NCI-H82 treated with DMSO at 0.1 percent for 48 hours (cell line): ENCODE results near the gene JUND.
"Not testable (repeated sequence)": the region's sequence is repeated elsewhere in the genome, so short reads cannot be mapped to it uniquely, and the experiment has no call there.

Source experiments
- DNase-seq: peaks from one replicate; lab custom pipeline; 2025; ENCODE audit not compliant: unreplicated experiment; lab: John Stamatoyannopoulos, UW

JUND gene

DNA sequence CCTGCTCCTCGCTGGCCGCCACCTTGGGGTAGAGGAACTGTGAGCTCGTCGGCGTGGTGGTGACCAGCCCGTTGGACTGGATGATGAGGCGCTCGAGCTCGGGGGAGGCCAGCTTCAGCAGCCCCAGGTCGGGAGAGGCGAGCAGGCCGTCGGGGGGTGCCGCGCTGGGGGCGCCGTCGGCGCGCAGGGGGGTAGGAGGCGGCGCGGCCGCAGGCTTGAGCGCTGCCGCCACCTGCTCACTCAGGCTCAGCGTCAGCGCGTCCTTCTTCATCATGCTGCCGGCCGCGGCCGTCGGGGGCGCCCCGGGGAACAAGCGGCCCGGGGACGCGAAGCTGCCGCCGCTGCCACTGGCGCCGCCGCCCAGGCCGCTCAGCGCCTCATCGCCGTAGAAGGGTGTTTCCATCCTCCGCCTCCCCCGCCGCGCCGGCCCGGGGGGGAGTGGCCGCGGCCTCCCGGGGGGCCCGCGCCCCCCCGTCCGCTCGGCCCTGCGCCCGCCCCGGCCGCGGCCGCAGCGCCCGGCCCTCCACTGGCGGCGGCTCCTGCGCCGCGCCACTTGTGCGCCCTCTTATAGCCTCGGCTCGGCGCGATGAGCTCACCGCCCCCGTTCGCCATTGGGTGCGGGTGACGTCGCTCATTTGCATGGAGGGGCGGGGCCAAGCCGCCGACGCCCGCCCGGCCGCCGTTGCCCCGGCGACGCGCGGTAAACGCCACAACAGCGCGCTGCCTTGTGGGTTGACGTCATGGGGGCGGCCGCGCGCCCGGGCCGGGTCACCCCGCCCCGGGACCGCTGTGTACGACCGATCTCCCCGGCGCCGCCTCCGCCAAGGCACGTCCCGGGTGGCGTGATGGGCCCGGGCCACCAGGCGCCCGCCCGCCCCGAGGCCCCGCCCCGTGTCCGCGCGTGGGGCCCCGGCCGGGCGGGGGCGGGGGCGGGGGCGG is at the start of gene JUND:
JUND (minus strand) TSS at position 541 of the 939 bp plus-strand sequence; CDS start at position 403, 138 bp downstream.
- DNase-seq = peak; percentile 99

DNA sequence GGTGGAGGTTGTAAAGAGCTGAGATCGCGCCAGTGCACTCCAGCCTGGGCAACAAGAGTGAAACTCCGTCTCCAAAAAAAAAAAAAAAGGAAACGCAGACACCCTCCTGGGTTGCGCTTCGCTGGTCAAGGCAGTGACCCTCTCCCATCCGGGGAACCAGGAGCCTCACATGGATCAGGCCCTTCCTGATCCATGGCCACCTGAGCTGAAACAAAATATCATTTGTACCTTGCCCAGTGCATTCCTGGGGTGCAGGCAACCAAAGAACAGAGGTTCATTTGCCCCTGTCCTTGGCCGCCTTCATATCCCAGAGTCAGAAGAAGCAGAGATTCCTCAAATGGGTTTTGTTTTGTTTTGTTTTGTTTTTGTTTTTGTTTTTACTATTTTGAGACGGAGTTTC is 49.4 kb upstream of the JUND start:
- no peak for DNase-seq

DNA sequence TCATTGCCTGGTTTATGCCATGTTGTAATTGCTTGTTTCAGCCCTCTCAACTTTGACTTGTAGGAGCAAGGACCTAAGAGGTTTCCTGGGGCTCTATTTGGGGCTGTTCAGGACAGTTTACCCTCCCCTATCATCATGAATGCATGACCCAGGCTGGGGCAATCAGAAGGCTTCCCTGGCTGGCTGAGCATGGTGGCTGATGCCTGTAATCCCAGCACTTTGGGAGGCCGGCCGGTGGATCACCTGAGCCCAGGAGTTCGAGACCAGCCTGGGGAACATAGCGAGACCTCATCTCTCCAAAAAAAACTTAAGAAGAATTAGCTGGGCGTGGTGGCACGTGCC is 47.6 kb upstream of the JUND start:
- no peak for DNase-seq

DNA sequence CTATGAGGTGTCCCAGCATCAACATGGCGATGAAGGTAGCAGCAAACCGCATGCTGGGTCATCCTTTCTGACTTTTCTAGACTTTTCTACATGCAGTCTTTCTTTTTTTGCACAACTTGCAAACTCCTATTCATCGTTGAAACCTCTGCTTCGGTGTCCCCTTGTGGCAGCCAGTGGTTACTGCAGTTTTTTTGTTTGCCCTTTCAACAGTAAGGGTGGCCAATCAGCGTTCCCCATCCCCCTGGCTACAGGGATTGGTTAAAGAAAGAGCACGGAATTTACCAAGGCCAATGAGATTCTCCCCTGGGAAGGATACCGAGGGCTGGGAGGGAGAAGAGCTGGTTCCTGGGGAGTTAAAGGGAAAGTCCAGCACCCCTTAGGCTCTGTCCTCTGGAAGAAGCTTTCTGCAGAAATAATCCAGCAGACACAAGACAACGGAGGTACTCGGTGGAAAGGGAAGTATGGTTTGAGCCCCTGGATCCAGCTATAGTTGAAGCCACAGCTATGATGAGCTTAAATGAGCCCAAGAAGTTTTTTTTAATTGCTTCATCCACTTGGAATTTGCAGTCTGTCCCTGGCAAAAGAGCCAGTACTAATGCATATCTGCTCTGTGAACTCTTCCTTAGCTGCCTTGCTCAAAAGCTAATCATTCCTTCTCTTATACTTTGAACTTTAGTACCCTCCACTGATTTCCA is 47.1 kb upstream of the JUND start:
- DNase-seq = peak; percentile 100

DNA sequence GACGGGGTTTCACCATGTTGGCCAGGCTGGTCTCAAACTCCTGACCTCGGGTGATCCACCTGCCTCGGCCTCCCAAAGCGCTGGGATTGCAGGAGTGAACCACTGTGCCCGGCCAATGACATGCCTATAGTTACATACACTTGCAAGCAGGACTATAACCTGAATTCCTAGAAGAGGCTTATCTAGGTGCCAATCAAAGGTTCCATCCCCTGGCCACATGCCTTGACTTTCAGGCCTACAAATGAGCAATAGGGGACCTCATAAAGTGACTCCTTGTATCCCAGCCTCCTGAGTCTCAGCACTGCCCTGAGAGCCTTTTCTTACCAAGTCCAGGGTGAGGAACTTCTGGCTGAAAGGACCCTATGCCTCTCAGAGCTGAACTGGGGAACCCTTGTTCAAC is 45.4 kb upstream of the JUND start:
- DNase-seq = no peak

DNA sequence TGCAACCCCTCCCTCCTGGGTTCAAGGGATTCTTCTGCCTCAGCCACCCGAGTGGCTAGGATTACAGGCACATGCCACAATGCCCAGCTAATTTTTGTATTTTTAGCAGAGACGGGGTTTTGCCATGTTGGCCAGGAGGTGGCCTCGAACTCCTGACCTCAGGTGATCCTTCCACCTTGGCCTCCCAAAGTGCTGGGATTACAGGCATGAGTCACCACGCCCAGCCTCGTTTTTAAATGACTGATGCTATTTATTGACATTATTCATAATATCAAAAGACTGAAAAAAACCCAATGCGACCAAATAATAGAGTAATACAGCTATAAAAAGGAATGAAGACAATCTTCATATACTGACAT is 42.9 kb upstream of the JUND start:
- DNase-seq = not testable (repeated sequence)

DNA sequence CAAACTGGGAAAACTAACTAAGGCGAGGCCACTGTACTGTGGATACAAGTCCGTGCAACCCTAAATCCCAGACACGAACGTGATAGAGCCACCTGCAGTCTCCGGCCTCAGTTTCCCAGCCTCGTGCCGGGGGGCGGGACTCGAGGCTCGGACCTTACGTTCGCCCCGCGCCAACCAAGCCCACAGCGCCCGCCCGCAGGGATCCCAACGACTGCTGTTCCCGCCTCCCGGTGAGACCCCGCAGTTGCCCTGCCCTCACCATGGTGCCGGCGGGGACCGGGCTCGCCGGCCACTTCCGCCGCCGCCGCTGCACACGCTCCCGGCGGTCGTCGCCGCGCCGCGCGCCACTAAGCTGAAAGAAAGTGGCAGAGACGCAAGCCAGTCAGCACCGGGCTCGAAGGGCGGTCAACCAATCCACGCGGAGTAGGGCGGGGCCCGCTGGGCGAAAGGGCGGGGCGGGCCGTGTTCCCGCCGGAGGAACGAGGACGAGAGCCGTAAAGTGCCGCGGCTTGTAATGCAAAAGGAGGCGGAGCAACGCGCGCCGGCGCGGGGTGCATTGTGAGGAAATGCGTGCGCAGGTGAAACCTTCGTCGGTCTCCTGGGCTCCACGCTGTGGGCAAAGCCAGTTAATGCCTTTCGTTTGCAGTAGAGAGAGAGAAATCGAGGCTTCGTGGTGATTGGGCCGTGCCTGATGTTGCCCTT is 41.5 kb upstream of the JUND start, which contains the start of gene LSM4:
LSM4 (minus strand) TSS at position 318 of the 702 bp plus-strand sequence; CDS start at position 262, 56 bp downstream.
- DNase-seq = peak; percentile 98

DNA sequence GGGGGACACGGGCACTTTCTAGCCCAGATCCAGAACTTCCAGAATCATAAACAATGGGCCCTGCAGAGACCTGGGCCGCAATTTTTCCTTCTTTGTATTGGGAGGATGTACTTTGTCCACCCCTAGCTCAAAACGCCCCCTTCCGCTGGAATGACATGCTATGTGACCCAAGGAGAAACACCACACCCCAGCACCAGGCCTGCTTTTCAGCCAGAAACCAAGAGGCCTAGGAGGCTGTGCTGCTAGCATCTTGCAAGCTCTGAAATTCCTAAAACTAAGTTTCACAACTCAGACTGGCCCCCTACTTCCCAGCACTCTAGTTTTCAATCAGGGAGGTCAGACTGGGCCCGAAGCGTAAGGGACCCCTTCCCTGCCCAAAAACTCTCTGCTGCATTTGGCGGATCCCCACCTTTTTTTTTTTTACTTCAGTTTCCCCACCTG is 40.9 kb upstream of the JUND start:
- peak; percentile 20 for DNase-seq

DNA sequence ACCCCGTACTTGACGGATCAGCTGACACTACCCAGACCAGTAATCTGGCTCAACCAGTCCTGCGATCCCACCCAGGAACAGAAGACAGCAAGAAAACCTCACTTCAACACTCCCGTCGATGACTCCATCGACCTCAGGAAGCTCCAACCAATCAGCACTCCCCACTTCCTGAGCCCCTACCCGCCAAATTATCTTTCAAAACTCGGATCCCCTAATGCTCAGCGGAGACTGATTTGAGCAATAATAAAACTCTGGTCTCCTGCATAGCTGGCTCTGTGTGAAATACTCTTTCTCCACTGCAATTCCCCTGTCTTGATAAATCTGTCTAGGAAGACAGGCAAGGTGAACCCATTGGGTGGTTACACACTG is 40.3 kb upstream of the JUND start:
- no peak for DNase-seq

DNA sequence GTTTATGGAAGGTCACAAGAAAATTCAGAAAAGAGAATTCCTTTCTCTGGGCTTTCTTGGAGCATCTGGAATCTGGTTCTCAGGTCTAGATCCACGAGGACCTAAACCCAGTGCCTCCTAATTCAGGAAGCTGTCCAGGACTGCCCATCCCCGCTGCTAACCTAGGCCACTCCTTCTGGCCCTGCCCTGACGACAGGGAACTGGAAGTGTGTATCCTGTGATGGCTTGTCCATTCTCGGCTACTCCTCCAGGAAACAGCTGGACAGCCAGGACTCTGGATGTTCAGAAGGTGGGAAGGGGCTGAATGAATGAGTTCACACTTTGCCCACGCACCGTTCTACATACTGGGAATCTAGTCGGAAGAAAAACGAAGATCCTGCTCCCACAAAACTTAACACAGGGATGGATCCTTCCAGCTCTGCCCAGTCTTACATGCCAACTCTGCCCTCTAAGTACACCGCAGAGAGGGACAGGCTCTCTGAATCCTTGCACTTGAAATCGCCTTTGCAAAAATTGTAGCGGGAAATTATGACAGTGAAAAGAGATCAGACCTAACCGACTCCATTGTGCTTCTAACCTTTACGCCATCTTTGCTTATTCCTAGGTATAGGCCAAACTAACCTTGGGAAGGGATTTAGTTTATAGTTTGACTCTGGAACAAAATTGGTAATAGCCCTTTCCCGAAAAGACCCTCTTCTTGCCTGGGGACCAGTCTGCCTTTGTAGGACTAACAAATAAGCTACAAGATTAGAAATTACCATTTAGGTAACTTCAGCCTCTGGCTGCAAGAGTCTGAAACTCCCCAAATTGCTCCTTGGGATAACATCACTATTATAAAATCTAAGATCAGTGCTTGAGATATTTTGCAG is 39.7 kb upstream of the JUND start:
- no peak for DNase-seq

DNA sequence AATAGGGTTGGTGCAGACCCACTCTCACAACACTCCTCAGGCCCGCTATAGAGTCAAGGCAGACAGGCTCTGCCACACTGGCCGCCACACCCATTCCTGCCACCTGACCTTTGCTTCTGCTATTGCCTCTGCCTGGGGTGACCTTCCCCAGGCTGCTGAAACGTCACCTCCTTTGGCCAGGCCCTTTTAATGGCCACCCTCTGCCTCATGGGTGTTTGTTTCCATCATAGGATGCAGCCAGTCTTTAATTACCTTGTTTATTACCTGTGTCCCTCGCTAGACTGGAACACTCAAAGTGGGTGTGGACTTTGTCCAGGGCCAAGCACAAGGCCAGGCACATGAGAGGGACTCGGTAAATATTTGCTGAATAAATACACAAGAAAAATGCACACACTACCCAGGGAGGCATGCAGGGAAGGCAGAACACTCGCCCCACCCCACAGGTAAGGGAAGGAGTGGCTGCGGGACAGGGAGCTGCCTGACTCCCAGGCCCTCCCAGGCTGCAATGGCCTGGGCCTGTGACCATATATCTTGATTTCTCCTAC is 38.2 kb upstream of the JUND start:
- DNase-seq = no peak

DNA sequence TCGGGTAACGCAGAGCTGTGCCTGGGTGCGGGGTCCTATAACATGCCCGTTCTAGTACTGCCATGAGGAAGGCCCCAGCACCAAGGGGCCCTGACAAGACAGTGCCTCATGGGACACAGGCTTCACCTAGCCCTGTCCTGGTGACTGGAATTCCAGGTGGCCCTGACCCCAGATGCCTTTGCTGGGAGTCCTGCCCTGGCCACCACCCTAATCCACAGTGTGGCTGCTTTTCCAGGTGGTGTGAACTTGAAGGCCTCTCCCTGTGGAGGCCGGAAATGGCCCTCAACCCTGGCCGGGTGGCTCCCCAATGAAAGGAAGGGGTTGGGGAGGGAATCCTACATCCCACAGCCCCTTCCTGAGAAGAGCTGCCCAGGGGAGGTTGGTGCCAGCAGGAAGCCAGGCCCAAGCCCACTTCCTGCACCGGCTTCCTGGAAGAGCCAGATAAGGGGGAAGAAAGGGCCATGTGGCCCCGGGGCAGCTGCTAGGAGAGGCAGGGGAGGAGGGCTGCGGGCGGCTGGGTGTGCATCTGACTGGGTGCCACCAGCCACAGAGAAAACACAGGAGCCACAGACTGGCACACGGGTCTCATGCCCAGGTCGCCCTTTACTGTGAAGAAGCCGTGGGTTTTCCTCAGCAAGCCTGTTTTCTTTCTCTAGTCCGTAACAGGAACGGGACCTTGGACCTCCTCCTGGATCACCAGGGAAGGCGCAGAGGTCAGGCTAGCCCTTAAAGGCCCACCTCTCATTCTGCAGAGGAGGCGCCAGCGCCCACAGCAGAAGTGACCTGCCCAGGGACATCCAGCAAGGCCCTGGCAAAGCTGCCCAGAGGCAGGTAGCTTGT is 36.8 kb upstream of the JUND start:
- DNase-seq = no peak

DNA sequence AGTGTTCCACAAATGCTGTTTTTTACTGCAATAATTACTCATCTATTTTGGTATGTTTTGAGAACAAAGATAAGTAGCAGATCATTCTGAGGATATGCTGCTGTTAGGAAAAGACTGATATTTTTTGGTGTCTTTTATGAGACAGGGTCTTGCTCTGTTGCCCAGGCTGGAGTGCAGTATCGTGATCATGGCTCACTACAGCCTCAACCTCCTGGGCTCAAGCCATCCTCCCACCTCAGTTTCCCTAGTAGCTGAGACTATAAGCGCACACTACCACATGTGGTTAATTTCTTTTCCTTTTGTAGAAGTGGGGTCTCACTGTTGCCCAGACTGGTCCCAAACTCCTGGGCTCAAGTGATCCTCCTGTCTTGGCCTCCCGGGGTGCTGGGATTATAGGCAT is 32.0 kb upstream of the JUND start:
- no peak for DNase-seq

DNA sequence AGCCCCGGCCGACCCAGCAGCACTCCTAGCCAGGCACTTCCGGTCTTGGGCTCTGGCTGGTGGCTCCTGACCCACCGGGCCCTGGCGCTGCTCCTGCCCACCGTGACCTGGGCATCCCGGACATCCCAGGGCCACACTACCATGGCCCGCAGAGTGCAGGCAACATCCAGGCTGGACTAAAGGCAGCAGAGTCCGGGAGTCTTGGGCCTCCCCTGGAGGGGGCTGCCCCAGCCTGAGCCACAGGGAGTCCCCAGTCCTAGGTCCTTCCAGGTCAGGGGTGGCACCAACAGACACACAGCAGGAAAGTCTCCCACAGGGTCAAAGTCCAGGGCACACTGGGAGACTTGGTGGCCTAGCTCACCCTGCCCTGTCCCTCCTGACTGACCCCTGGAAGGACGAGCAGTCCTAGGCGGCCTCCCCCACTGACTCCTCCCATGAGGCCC is 30.7 kb upstream of the JUND start:
- DNase-seq = no peak

DNA sequence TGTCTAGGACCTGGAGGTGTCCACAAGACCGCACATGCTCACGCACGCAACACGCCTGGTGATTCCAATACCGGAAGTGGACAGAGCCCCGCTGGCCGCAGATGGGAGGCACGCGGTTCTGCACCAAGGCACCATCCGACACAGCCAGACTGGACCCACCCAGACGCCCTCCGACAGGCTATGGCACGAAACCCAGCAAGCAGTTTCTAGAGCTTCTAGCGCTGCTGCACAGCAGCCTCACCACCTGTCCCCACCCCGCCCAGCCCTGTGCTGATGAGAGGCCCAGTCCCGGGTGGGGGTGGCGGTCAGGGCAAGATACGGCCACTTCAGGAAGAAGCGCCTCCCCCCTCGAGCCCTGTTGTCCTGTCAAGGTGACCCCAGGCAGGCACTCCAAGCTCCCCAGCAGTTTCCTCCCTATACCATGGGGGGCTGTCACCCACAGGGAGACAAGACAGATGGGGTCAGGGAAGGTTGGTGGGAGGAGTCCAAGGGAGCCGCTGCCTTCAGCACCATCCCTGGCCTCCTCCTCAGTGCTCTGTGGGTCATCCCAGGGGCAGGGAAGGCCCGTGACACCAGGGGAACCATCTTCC is 30.2 kb upstream of the JUND start:
- no peak for DNase-seq

DNA sequence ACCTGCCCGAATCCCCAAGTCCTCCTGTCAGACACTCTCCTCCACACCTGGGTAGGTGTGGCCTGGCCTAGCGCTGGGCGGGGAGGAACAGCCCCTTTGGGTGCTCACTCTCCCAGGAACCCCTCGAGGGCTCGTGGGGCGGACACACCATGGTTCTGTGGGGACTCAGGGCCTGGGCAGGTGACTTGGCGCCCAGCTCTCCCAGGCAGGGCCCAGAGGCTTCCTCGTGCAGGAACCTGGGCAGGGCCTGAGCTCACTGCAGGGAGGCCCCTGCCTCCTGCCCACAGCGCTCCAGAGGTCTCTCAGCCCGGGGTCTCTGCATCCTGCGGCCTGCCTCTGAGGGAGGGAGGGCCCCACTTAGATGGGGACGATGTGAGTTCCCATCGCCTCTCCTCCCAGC is 29.5 kb upstream of the JUND start:
- no peak for DNase-seq

DNA sequence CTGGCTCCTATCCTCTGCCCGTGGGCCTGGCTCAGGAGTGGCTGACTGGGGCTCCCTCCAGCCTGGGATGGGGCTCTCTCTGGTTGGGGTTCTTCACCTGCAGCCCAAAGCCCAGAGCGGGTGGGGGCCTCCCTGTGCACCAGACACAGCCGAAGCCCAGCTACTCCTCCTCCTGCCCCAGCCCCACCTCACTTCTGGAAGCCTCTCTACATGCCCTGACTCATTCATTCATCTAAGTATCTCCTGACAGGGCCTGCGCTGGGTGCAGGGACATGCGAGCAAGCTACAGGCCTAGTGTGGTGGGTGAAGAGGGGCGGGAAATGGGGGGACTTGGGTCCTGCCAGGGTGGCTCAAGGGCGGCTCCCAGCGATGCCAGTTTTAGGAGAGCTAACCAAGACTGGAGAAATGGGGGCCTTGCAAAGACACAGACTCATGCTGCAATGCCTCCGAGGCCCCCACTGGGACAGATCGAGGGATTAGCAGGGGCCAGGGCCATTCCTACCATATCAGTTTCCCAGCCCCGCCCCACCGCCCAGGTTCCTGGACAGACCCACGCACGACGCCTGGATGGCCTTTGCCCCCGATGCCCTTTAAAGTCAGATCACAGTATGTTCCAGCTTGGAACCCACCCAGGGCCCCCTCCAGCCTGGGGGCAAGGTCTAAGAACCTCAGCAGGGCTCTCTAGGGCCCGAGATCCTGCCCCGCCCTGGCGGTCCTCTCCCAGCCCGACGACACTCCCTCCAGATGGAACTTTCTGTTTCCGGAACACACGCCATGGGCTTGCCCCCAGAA is 28.9 kb upstream of the JUND start:
- no peak for DNase-seq

DNA sequence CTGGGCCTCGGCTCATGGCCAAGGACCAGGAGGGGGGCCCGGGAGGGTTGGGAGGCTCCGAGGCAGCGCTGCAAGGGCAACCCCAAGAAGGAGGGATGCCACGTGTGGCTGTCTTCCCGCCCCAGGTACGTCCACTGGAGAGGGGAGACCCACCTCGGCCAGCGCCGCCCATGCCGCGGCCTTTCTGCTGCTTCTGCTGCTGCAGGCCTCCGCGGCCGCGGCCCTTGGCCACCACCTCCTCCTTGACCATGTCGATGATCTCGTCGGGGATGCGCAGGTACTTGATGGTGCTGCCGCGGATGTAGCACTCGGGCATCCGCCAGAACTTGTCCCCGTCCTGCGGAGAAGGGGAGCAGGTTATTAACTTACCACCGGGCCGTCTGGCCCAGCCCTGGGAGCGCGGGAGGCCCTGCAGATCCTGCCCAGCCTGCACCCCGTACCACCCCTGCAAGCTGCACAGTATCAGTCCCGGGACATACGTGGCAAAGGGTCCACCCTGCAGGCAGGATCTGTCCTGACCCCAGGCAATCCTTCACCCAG is 28.2 kb upstream of the JUND start:
- no peak for DNase-seq
